Raji (cell line): ENCODE measurements around the gene TNNI3K.

Source experiments
- POLR2A ChIP-seq: IDR thresholded peaks from 2 replicates; pipeline ENCODE4 v1.6.1; 2011; ENCODE audit warnings: low read depth, low read length, control low read depth; ENCODE audit not compliant: insufficient read depth

Gene TNNI3K

GRCh38 chr1:74434321-74434720, 199.1 kb downstream of the TNNI3K start:
- TF ChIP-seq POLR2A: no peak

DNA sequence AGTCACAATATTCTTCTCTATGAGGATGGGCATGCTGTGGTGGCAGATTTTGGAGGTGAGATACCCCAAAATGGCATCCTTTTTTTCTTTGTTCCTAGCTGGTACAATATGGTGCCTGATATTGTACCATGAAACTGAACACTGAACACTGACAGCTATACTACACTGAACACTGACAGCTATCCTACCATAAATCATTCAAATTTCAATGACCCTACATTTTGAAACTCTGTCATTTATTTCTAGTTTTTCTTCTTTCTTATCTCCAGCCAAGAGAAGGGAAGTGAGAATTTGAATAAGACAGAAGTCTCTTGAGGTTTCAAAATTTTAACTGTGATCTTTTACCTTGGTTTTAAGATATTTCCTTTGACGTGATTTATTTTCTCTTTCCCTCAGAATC, 200.9 kb downstream of the TNNI3K start:
- no peak for TF ChIP-seq POLR2A

DNA sequence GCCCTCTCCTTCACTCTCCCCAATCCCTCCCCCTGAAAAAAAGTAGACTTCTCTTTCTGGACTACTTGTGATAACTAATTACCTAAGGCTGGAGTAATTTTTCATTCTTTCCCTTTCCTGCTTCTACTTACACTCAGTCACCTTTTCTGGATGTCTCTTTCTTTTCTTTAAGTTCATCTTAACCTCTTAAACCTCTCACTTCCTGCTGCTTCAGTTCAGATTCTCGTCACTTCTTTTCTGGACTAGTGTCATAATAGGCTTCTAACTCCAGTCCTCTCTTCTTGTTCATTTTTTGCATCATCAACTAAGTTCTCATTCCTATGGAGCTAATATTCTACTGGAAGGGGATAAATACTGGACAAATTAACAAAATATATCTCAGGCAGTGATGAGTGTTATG, 201.8 kb downstream of the TNNI3K start:
- TF ChIP-seq POLR2A: no peak

GRCh38 chr1:74452035-74452434, 216.8 kb downstream of the TNNI3K start:
- no peak for TF ChIP-seq POLR2A

DNA sequence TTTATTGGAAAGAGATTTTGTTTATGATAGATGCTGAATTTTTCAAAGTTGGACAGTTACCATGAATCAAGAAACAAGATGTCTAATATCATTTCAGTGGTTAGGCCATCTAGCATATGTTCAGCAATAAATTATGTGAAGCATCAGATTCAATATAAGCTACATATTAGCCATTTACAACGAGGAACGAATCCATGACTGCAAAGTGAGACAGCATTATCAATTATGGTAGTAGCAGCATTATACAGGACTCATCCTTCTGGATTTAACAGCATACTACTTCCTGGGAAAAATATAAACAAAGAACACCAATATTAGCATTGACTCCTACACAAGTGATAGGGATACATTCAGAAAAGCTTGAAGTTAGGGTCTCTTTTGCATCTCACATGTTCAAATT, 218.1 kb downstream of the TNNI3K start:
- no peak for TF ChIP-seq POLR2A

DNA sequence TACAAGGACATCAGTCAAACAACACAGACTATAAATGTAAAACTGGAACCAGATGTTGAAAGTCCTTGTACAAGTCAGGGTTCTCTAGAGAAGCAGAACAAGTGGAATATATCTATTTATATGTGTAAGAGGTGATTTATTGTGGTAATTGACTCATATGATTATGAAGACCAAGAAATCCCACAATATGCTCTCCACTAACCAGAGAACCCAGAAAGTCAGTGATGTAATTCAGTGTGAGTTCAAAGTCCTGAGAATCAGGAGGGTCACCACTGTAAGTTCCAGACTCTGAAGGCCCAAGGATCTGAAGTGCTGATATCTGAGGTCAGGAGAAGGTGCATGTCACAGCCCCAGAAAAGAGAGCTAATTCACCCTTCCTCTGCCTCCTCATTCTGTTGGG, 220.2 kb downstream of the TNNI3K start:
- no peak for TF ChIP-seq POLR2A

DNA sequence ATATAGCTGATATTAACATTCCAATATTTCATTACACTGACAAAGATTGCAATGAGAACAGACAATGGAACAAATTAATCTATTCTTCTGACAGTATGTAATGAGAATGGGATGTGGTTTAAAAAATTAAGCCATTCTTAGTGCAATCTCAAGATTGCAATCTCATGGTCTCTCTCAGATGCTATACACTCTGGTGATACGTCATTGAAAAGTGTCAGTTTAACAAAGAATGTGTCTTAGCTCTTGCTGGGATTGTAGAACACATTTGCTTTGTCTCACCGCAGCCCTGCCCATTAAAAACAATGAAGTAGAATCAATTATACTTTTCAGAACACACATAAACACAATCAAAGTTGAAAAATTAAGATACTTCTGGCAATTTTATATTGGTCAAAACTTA, 222.1 kb downstream of the TNNI3K start:
- TF ChIP-seq POLR2A: no peak

DNA sequence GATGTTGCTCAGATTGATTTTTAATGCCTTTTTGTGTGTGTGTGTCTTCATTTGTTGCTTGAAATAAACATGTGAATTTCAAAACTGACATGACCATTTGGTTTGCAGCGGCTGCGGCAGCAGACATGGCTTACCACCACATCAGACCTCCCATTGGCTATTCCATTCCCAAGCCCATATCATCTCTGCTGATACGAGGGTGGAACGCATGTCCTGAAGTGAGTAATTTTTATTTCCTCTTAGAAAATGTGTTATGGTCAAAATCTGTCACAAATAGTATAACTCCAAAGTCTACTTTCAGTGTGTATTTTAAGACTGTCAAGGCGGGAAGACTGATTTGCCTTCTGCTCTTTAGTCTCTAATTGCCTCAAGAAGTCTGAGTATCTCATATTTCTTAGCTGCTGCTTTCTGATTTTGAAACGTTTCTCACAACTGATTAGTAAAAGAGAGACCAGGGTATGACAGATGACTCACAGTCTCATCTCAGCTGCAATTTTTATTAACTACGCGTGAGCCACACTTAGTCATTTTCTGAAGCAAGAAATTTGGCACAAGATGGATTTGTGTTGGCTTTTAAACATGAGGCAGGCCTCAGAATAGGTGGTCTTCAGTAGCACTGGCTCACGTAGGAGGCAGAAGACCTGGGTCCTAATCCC, 228.3 kb downstream of the TNNI3K start:
- no peak for TF ChIP-seq POLR2A

- no peak for TF ChIP-seq POLR2A
Observed at GRCh38 chr1:74464037-74464436, 228.8 kb downstream of the TNNI3K start.

DNA sequence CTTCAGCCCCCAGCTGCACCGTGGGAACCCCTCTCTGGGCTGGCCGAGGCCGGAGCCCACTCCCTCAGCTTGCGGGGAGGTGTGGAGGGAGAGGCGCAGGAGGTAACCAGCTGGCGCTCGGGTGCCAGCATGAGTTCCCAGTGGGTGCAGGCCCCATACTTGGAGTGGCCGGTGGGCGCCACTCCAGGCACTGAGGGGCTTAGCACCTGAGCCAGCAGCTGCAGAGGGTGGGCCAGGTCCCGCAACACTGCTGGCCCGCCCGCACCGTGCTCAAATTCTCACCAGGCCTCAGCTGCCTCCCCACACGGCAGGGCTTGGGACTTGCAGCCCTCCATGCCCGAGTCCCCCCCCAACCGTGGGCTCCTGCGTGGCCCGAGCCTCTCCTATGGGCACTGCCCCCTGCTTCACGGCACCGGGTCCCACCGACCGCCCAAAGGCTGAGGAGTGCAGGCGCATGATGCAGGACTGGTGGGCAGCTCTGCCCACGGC, 230.1 kb downstream of the TNNI3K start:
- no peak for TF ChIP-seq POLR2A

DNA sequence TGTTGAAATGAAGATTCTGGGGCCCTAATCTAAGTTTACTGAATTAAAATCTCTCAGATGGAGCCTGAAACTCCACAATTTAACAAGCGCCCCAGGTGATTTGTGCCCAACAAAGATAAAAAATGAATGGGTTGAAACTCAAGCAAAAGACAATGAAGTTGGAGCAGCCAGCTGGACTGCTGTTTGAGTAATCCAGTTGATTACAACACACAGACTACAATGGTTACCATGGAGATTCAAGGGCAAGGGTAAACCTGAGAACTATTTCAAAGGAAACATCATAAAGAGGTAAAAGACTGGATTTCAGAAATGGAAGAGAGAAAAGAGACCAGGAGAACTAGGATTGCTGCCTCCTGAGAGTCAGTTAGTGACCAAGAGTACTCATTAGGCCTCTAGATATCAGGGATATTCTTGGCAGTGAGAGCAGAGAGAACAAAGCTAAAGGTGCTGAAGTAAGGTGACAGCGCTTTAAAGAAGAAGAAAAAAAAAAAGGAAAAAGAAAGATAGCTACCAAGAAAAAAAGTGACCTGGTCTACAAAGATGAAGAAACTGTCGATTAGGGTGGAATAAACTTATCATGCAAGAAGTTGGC, 232.7 kb downstream of the TNNI3K start:
- no peak for TF ChIP-seq POLR2A

DNA sequence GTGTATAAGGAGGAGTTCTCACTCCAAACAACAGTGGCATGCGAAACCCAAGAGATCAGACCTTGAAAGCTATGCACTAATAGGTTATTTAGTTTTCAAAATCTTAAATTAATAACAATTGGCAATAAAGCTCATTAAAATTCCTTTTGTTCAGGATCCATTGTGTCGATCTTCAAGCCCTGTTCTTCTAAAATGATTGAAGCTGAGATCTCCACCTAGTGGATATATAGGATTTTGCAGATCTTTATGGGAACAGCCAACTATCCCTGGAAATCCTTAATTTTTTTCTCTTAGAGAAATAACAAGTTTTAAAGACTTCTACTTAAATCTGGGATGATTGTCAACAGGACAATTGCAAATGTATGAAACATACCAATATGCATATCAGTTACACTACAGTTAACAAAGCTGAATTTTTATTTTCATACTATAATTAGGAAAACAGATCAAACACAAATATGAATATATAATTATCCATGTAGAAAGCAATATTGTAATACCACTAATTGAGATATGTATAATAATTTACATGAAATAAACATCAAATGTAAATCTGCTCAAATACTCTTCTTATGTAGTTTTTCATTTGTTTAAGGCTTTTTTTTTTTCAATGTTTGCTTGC, 233.9 kb downstream of the TNNI3K start:
- TF ChIP-seq POLR2A: no peak

DNA sequence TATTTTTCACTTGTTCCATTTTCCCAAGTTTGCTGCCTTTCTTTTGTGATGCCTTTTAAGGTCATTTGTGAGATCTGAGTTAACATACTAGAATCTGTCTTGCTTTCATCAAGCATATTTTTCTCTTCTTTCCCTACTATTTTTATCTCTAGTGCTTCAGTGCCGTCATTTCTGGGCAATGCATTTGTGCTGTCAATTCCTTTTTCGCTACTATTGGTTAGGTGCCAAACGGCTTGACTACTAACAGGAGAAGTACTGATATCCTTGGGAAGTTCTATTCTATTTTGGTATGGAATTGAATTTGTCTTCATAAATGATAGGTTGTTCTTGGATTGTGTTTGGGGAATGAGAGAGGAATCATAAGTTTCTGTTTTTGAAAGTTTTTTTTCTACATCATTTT, 235.1 kb downstream of the TNNI3K start:
- TF ChIP-seq POLR2A: no peak

DNA sequence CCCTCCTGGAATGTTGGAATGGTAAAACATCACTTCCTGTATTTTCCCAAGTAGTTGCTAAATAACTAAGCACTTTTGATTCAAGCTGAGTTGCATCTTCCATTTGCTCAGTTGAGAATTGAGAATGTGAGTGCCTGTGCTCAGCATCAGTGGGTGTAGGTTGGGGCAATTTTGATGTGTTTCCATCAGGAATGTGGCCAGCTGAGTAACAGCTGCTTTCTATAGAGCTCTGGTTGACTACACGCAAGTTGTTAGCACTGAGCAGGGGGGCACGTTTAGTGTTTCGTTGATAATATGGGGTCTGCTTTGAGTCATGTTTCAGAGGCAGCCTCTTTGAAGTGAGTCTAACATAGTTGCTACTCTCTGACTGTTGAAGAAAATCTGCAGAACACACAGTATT, 235.7 kb downstream of the TNNI3K start:
- no peak for TF ChIP-seq POLR2A

DNA sequence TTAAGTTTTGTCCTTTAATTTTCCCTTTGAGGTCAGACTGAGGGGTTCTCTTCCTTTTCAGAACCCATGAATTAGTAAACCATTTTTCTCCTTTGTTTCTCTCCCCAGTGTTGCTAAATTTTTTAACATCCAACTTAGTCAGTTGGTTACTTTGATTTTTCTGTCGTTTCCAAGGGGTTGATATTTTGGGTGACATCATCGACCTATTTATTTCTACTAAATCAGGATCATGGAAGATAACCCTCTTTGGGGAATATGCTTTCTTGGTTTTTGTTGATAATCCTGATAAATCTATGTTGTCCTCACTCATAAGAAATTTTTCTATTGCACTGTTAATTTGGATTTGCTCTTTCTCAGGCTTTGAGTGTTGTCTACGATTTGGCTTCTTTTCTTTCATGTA, 236.3 kb downstream of the TNNI3K start:
- no peak for TF ChIP-seq POLR2A

GRCh38 chr1:74474585-74474984, 239.4 kb downstream of the TNNI3K start:
- TF ChIP-seq POLR2A: no peak
